HG03460 (cell line): Measurements from ENCODE around the gene DPT.
"Not testable (repeated sequence)": the region's sequence is repeated elsewhere in the genome, so short reads cannot be mapped to it uniquely, and the experiment has no call there.

Source experiments
- ATAC-seq: cut with Tn5 transposase; IDR thresholded peaks from one replicate; pipeline ENCODE4 v1.9.1; 2021; ENCODE audit not compliant: unreplicated experiment

DPT gene

DNA sequence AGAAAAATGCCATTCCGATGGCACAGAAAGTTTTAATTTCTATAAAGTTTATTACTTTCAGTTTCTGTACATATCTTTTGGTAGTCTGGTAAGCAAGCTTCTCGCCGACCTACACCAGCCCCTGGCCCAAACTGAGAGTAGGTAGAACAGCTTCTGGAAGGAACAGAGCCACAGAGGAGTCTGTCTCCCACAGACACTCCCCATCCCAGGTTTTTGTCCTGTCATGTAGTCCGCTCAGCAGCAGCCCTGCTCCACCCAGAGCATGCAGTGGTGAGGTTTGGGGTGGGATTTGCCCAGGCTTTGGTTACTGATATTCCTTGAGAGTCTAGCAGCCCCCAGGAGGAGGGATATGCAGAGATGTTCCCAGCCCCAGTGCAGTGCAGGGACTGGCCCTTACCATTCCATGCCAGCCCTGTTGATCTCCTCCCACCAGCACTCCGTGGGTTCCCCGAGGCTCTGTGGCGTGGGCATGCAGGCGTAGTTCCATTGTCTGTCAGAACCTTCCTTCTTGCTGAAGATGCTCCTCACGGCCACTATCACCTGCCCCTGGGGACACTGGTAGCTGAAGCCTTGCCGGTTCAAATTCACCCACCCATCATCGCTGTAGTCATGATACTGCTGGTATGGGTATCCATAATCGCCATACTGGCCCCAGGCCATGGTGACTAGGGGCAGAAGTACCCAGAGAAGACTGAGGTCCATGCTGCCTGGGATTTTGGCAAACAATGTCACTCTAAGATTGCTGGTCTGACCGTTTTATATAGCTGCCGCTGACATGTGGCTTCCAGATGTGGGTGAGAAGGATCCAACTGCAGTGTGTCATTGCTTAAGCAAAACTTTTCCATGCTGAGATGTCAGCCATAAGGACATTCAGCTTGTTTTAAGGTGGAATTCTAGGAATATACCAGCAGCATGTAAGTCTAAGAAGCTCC is at the start of gene DPT:
TSS of gene DPT (minus strand) at position 734 of the 932 bp plus-strand sequence. CDS start at position 702, 32 bp downstream.
- no peak for ATAC-seq

DNA sequence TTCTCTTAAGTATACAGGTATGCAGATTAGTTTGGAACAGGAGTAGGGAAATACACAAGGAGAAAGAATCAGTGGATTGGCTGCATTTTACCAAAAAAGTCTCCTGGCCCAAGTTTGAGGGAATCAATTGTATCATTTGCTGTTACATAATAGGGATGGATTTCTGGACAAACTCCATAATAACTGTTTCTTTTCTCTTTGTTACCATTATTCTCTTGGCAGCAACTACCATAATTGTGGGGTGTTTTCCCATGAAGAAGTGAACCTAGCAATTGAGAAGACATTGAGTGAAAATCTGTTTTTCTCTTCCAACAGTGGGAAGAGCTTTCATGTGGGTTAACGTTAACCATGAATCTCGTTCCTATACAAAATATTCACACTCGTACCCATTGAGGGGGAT is 46.4 kb upstream of the DPT start:
- ATAC-seq: no peak

GRCh38 chr1:168774241-168774640 is 45.2 kb upstream of the DPT start:
- ATAC-seq: no peak

- no peak for ATAC-seq
These were observed 43.5 kb upstream of the DPT start for GRCh38 chr1:168772428-168773060.

DNA sequence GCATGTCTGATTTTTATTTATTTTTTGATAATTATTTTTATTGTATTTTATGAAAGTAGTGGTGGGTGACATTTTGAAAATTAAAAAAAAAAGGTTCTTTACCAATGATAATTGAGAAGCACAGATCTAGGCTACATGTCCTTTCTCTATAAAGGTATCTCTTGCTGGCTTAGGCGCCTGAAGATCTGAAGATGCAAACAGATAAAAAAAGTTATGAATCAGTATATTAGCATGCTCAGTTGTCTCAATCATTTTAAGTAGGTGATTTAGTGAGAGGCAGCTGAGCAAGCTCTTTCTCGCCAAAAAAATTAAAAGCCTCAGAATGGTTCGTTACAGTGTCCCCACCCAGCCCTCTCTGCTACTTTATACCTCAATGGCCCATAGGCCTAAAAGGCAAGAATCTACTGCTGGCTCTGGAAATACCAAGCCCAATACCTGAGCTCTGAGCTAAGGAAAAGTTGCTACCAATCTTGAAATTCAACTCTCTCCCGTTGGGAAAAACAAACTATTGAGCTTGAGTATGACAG is 42.2 kb upstream of the DPT start:
- no peak for ATAC-seq

DNA sequence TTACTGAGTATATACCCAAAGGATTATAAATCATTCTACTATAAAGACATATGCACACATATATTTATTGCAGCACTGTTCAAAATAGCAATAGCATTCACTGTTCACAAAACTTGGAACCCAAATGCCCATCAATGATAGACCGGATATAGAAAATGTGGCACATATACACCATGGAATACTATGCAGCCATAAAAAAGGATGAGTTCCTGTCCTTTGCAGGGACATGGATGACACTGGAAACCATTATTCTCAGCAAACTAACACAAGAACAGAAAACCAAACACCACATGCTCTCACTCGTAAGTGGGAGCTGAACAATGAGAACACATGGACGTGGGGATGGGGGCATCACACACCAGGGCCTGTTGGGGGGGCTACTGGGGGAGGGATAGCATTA is 40.9 kb upstream of the DPT start:
- not testable (repeated sequence) for ATAC-seq

DNA sequence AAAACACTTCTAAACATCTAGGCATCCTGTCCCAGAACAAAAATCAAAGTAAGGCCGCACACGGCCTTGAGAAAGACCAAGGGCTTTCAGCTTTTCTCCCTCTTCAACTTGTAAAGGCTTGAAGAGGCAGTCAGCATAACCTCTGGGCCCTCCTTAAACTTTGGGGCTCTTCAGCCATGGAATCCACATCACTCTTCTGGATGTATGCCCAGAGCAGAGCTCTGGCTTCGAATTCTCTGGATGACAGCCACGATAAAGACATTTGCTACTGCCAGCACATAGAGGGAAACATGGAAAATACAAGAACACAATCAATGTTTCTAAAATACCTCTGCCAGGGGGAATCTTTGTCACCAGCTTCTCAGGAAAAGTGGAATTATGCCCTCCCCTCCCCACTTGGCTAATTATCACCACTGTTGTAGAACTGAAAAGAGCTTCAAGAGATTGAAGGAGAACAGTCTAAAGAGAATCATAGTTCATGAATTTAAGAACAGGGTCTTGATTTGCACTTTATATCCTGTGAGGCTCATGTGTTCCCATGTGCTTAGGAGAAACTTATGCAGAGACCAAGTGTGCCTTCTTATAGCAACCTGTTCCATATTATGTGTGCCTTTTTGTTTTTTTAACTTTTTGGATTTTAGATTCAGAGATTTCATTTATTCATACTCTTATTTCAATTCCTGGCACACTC is 39.0 kb upstream of the DPT start:
- no peak for ATAC-seq

DNA sequence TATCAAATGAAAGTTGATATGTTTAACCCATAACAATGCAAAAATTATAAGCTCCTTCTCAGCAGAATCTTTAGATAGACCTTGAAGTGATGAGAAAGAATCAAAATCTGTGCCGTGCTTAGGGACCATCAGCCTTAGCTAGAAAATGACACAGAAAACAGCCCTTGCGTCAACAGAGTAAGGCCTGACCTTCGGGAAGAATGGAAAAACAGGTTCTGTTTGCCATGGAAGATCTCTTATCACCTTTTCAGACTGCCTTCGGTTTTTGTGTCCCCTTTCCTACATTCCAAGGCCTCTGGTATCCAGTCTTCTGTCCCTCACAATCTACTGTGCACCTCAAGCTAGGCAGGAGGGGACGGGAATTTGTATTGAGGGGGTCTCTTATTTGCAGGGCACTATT is 37.6 kb upstream of the DPT start:
- ATAC-seq: no peak

- no peak for ATAC-seq
These were observed 34.0 kb upstream of the DPT start for GRCh38 chr1:168763031-168763430.

GRCh38 chr1:168762473-168762872 is 33.5 kb upstream of the DPT start:
- no peak for ATAC-seq

GRCh38 chr1:168760781-168761180 is 31.8 kb upstream of the DPT start:
- ATAC-seq: no peak

DNA sequence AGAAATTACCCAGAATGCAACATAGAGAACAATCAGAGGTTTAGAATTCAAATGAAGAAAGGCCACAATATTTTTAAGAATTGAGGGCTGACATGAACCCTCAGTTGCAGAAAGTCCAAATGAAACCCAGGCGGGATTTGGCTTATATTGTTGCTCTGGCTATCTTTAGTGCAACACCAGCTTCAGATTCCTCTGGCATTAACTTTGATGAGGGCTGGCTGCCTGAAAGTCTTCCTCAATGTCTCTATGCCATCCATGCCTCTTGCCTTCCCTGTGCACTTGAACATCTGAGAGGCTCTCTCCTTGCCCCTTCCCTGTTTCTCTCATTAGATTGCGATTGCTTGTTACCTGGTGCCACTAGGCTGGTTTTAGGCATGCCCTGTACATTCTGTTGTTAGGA is 31.2 kb upstream of the DPT start:
- ATAC-seq: no peak

- ATAC-seq: no peak
These were observed 30.1 kb upstream of the DPT start for GRCh38 chr1:168759077-168759476.

DNA sequence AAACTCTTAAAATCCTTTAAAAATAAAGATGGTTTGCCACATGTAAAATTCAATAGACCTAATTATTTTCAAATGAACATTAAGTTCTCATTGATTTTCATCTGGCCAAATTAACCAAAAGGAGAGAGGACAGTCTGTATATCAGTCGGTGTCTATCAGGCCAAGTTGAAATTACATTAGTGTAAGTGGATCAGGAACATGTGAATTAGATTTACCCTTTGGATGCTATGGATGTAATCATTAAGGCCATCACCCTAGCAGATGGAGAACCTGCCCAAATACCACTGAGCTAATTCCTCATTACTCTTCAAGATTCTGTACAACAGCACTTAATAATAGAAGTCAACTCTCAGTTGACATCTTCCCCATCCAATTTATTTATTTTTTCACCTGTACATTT is 29.5 kb upstream of the DPT start:
- no peak for ATAC-seq

DNA sequence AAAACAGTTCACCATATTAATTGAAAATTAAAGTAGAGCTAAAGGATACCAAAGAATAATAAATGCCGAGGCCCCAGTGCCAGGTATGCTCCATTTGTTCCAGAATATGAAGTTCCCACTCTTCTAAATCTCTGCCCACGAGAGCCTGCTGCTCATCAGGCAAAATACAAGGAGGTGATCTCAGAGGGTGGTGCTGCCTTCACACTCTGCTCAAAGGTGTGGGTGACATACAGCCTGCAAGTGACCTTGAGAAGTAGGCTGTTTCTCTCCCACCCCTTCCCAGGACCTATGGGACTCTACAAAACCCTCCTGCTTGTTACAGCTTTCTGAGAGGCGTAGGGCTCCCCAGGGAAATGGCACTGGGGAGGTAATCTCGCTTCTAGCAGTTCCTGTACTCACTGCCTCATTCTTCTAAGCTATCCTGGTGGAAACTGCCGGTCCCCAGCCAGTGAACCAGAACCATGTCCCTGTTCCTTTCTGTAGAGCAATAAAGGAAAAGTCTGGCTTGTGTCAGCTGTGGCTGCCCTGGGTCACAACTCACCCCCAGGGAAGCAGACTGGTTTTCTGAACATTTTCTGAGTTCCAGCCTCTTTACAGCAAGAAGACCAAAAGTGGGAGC is 26.9 kb upstream of the DPT start:
- no peak for ATAC-seq

- ATAC-seq: no peak
These were observed 23.3 kb upstream of the DPT start for GRCh38 chr1:168752171-168752832.

DNA sequence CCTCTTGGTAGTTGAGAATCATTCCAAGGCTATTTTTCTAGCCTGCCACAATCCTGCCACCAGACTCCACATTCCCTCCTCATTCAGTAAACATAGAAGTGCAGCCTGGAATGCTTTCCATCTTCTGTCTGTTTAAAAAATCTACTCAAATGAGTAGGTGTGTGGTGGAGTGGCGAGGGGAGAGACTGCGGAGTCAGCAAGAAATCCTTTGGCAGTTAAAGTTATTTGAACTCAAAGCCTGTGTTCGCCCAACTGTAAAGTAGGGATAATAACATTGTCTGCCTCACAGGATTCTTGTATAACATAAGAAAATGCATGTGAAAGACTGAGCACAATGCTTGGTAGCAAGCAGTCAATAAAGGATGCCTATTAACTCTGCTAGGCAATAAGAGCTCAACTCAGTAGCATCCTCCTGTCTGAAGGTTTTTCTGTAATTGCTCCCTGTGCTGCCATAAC is 22.2 kb upstream of the DPT start:
- no peak for ATAC-seq

DNA sequence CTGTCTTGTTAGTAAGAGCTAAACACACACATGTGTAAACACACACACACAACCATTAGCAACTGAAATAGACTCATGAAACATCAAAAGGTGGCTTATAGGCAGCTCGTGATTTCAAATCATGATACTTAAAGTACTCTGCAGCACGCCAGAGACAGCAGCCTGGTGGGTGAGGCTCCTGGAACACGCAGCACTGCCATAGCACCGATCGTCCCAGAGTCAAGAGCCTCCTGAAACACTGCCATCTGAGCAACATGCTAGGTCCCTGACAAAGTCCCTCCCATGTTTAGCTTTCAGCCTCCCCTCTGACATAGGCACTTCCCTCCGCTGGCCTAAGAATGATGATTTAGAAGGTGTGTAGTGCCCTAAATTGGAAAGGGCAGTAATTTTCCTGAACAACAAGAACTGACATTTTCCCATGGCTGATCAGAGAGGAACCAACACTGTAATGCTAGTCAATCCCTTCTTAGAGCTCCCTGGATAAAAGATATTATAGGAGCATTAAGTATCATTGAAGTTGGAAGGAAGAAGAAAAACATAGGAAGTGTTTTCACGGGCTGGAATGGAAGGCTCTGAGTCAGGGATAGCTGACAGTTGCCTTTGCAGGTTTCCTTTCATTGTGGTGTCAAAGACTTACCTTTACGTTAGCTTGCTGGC is 14.1 kb upstream of the DPT start:
- ATAC-seq: no peak

DNA sequence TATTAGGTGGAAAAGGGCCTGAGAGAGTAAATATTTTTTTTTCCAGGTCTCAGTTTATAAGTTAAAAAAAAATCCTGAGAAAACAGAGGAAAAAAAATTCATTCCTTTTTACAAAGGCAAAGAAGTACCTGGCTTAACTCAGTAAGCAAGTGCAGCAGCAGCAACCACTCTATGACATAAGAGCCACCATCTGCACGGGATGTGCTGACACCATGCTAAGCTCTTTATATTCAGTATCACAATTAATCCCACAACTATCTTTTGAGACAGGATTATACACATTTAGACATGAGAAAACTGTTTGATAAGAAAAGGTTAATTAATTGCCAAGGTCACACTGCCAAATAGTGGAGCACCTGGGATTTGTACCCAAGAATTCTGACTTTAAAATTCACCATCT is 13.4 kb upstream of the DPT start:
- ATAC-seq: no peak

- ATAC-seq: no peak
These were observed 10.9 kb upstream of the DPT start for GRCh38 chr1:168739908-168740307.
